Glutamatergic neuron (in vitro differentiated cells): ENCODE measurements around the gene MUC22. TPM values are rescaled to one million over a fixed set of nuclear protein-coding genes. Genes with fewer than 3 reads are reported as not detected.

Experiments
- DNase-seq: peaks from one replicate; pipeline ENCODE4 v3.0.0; 2022
- H3K27ac Mint-ChIP-seq: one replicate; pipeline ENCODE4 v1.8.0; 2020; ENCODE audit warnings: mild to moderate bottlenecking, mixed read lengths, inconsistent platforms; ENCODE audit not compliant: unreplicated experiment
- H3K27me3 Mint-ChIP-seq: one replicate; pipeline ENCODE4 v1.8.0; 2020; ENCODE audit warnings: mild to moderate bottlenecking, moderate library complexity, mixed read lengths, inconsistent platforms; ENCODE audit not compliant: unreplicated experiment
- H3K36me3 Mint-ChIP-seq: one replicate; pipeline ENCODE4 v1.8.0; 2020; ENCODE audit warnings: mild to moderate bottlenecking, mixed read lengths, inconsistent platforms; ENCODE audit not compliant: unreplicated experiment
- H3K4me1 Mint-ChIP-seq: one replicate; pipeline ENCODE4 v1.8.0; 2020; ENCODE audit warnings: mild to moderate bottlenecking, low read depth, mixed read lengths, inconsistent platforms; ENCODE audit not compliant: unreplicated experiment
- H3K4me3 Mint-ChIP-seq: one replicate; pipeline ENCODE4 v1.8.0; 2020; ENCODE audit warnings: mild to moderate bottlenecking, mixed read lengths, inconsistent platforms; ENCODE audit not compliant: unreplicated experiment
- H3K9me3 Mint-ChIP-seq: one replicate; pipeline ENCODE4 v1.8.0; 2020; ENCODE audit warnings: mild to moderate bottlenecking, moderate library complexity, mixed read lengths, inconsistent platforms; ENCODE audit not compliant: unreplicated experiment
- CTCF ChIP-seq: fragments of 200-600 bp; sonication (generic); IDR thresholded peaks from one replicate; pipeline ENCODE4 v1.5.0; 2021; ENCODE audit not compliant: partially characterized antibody, unreplicated experiment
- total RNA-seq: library from RNA; stranded (reverse); fragmentation: NEBNext Ultra II Directional; extraction: Animal tissue kit (Norgen Biotek cat#: 25700); gene quantifications from one replicate; pipeline ENCODE4 v1.2.1, GENCODE V29; 2021; ENCODE audit not compliant: unreplicated experiment

The MUC22 gene
- total RNA-seq, 1 donor from 2014 or later: not detected

GRCh38 chr6:31004794-31005193 is 5.5 kb upstream of the MUC22 start:
- TF ChIP-seq CTCF: no peak
- Mint-ChIP-seq H3K4me3 (no peak overlapping the region), H3K27me3 (no peaks in the 10 kb centered on the region), H3K27ac (no peak overlapping the region), H3K4me1 (no peaks in the 10 kb centered on the region), H3K36me3 (no peaks in the 10 kb centered on the region), H3K9me3 (no peaks in the 10 kb centered on the region)
- no peak for DNase-seq

GRCh38 chr6:31005249-31006020 is 4.8 kb upstream of the MUC22 start:
- no peak for DNase-seq
- no peaks in the 10 kb centered on the region for H3K9me3 Mint-ChIP-seq
- TF ChIP-seq CTCF: no peak
- H3K4me3 Mint-ChIP-seq: no peak overlapping the region
- no peak overlapping the region for H3K27ac Mint-ChIP-seq
- H3K36me3 Mint-ChIP-seq: no peaks in the 10 kb centered on the region
- H3K4me1 Mint-ChIP-seq: no peaks in the 10 kb centered on the region
- H3K27me3 Mint-ChIP-seq: no peaks in the 10 kb centered on the region

- Mint-ChIP-seq H3K4me1 (no peaks in the 10 kb centered on the region), H3K9me3 (no peaks in the 10 kb centered on the region), H3K4me3 (no peak overlapping the region), H3K27me3 (no peaks in the 10 kb centered on the region), H3K27ac (no peak overlapping the region), H3K36me3 (peaks cover 5% of the 10 kb centered on the region)
- TF ChIP-seq CTCF: no peak
- DNase-seq: no peak
Observed at GRCh38 chr6:31007694-31008093, 2.6 kb upstream of the MUC22 start.

GRCh38 chr6:31008165-31008564 is 2.1 kb upstream of the MUC22 start:
- no peaks in the 10 kb centered on the region for H3K4me1 Mint-ChIP-seq
- H3K27me3 Mint-ChIP-seq: no peaks in the 10 kb centered on the region
- H3K27ac Mint-ChIP-seq: no peak overlapping the region
- no peak for DNase-seq
- H3K9me3 Mint-ChIP-seq: no peaks in the 10 kb centered on the region
- H3K36me3 Mint-ChIP-seq: peaks cover 5% of the 10 kb centered on the region
- no peak overlapping the region for H3K4me3 Mint-ChIP-seq
- no peak for TF ChIP-seq CTCF

GRCh38 chr6:31009731-31010130 is 543 bp upstream of the MUC22 start:
- Mint-ChIP-seq H3K4me3 (no peak overlapping the region), H3K27me3 (peaks cover 3% of the 10 kb centered on the region), H3K4me1 (no peaks in the 10 kb centered on the region), H3K27ac (no peak overlapping the region), H3K9me3 (no peaks in the 10 kb centered on the region), H3K36me3 (peaks cover 12% of the 10 kb centered on the region)
- TF ChIP-seq CTCF: no peak
- DNase-seq: no peak
